ENCODE data around the gene JAG1. TPM values are rescaled to one million over a fixed set of nuclear protein-coding genes. Genes with fewer than 3 reads are reported as not detected.

JAG1 gene
- total and polyA plus RNA-seq, 12 donors, result 6.8 to 22.0 (median 13.3) TPM

DNA sequence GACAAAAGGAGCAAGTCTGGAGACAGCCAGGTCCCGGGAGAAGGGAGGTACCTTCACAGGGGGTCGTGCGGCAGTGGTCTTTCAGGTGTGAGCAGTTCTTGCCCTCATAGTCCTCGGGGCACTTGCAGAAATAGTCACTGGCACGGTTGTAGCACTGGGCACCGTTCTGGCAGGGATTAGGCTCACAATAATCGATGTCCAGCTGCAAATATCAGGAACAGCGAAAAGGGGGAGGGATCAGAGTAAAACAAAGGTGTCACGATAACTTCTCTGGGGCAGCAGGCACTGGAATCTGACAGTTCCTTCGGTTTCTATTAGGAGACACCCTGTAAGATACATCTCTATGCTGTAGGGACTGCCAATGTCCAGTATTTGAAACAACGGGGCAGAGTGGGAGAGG lies 25.9 kb downstream of the JAG1 start:
- intact Hi-C loops (cut with DNase I), result no loop called here
- 85 to 95% (median 90%) methylated on average over 11 of the region's 11 CpGs for WGBS, 4 donors
- peak in 1 of 7 donors; percentile 31 for DNase-seq
- H3K36me3 ChIP-seq (replicated peaks in 1 of 2), result peaks cover 0 to 68% of the 10 kb centered on the region in 2 donors
- H3K4me3 ChIP-seq, result no peak overlapping the region
- H3K27ac ChIP-seq, result no peak overlapping the region
- TF ChIP-seq POLR2A (IDR thresholded peaks at IDR 0.05), result no peak
- TF ChIP-seq, protein P1, sequence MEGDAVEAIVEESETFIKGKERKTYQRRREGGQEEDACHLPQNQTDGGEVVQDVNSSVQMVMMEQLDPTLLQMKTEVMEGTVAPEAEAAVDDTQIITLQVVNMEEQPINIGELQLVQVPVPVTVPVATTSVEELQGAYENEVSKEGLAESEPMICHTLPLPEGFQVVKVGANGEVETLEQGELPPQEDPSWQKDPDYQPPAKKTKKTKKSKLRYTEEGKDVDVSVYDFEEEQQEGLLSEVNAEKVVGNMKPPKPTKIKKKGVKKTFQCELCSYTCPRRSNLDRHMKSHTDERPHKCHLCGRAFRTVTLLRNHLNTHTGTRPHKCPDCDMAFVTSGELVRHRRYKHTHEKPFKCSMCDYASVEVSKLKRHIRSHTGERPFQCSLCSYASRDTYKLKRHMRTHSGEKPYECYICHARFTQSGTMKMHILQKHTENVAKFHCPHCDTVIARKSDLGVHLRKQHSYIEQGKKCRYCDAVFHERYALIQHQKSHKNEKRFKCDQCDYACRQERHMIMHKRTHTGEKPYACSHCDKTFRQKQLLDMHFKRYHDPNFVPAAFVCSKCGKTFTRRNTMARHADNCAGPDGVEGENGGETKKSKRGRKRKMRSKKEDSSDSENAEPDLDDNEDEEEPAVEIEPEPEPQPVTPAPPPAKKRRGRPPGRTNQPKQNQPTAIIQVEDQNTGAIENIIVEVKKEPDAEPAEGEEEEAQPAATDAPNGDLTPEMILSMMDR (IDR thresholded peaks at IDR 0.05), result no peak
- H3K27me3 ChIP-seq, result no peaks in the 10 kb centered on the region
- peaks cover 0 to 3% of the 10 kb centered on the region in 2 donors for H3K4me1 ChIP-seq (replicated peaks in 1 of 2)
- no peaks in the 10 kb centered on the region for H3K9me3 ChIP-seq (replicated peaks in 1 of 3)

DNA sequence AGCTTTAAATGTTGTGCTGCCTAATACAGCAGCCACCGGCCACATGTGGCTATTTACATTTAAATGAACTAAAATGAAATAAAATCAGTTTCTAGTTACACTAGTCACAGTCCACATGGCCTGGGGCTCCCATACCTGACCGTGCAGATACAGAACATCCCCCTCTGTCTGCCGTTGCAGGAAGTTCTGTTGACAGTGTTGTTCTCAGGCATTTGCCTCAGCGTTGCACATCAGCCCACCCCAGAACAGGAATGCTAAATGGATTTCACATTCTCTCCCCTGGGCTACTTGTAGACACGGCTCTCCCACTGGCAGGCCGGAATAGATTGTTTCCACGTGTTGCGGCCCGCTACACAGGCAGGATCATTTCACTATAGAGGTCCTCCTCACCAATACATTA lies 26.3 kb downstream of the JAG1 start:
- 74 to 81% (median 80%) methylated on average over 5 to 9 of the region's 9 CpGs for WGBS, 4 donors
- TF ChIP-seq POLR2A (IDR thresholded peaks at IDR 0.05), result no peak
- TF ChIP-seq, protein P1 (IDR thresholded peaks at IDR 0.05), result peak in 3 of 6 experiments; percentile 7 to 17 (median 11)
- no peak overlapping the region for H3K4me3 ChIP-seq
- H3K36me3 ChIP-seq (replicated peaks in 1 of 2), result peaks cover 0 to 73% of the 10 kb centered on the region in 2 donors
- no peak overlapping the region for H3K27ac ChIP-seq
- H3K9me3 ChIP-seq (replicated peaks in 1 of 3), result no peaks in the 10 kb centered on the region
- DNase-seq, result peak in 1 of 7 donors; percentile 44
- H3K27me3 ChIP-seq, result no peaks in the 10 kb centered on the region
- intact Hi-C loops (cut with DNase I), result no loop called here
- H3K4me1 ChIP-seq (replicated peaks in 1 of 2), result peaks cover 0 to 3% of the 10 kb centered on the region in 2 donors

DNA sequence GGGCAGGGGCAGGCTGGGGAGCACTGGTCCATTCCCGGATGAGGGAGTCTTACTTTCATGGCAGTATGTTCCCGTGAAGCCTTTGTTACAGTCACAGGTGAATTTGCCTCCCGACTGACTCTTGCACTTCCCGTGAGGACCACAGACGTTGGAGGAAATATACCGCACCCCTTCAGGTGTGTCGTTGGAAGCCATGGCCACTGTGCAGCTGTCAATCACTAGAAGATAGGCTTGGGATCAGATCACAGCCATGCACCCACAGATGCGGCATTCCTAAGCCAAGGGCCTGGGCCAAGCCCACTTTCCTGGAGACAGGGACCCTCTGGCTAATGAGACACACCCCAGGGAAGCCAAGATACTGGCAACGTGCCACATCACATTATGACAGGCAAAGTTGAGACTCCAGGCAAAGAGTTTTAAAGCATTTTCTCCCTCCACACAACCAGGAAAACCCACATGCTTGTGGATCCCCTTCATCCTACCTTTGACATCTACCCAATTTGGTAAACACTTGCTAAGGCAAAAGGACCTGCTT lies 26.8 kb downstream of the JAG1 start:
- Histone ChIP-seq H3K27me3 (no peaks in the 10 kb centered on the region), H3K36me3 (replicated peaks in 1 of 2) (peaks cover 0 to 78% of the 10 kb centered on the region in 2 donors), H3K4me1 (replicated peaks in 1 of 2) (peaks cover 0 to 3% of the 10 kb centered on the region in 2 donors), H3K9me3 (replicated peaks in 1 of 3) (no peaks in the 10 kb centered on the region), H3K4me3 (no peak overlapping the region), H3K27ac (no peak overlapping the region)
- peak in 1 of 7 donors; percentile 46 for DNase-seq
- intact Hi-C loops (cut with DNase I), result no loop called here
- WGBS, 4 donors, result 84 to 93% (median 88%) methylated on average over 5 to 9 of the region's 9 CpGs
- no peak for TF ChIP-seq POLR2A (IDR thresholded peaks at IDR 0.05)

DNA sequence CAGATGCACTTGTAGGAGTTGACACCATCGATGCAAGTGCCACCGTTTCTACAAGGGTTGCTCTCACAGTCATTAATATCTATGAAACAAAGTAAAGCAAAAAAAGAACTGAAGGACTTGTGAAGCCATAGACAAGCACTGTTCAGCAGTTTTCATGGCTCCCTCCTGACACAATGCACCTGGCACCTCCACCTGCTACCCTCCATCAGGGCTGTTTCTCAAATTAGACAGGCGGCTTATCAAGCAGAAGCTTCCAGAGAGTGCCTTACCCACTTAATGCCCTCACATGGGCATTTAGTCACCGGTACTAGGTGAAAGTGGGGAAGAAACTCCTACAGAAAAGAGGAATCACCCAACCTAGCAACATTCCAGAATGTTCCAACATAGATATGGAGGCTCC lies 27.8 kb downstream of the JAG1 start:
- TF ChIP-seq, protein P1 (IDR thresholded peaks at IDR 0.05), result no peak
- no peak for TF ChIP-seq POLR2A (IDR thresholded peaks at IDR 0.05)
- Histone ChIP-seq H3K36me3 (replicated peaks in 1 of 2) (peaks cover 0 to 86% of the 10 kb centered on the region in 2 donors), H3K9me3 (replicated peaks in 1 of 3) (no peaks in the 10 kb centered on the region), H3K4me3 (no peak overlapping the region), H3K27me3 (no peaks in the 10 kb centered on the region), H3K27ac (no peak overlapping the region), H3K4me1 (replicated peaks in 1 of 2) (peaks cover 0 to under 1% of the 10 kb centered on the region in 2 donors)
- DNase-seq, result no peak
- 88 to 97% (median 94%) methylated on average over 4 of the region's 4 CpGs for WGBS, 4 donors
- intact Hi-C loops (cut with DNase I), result no loop called here

DNA sequence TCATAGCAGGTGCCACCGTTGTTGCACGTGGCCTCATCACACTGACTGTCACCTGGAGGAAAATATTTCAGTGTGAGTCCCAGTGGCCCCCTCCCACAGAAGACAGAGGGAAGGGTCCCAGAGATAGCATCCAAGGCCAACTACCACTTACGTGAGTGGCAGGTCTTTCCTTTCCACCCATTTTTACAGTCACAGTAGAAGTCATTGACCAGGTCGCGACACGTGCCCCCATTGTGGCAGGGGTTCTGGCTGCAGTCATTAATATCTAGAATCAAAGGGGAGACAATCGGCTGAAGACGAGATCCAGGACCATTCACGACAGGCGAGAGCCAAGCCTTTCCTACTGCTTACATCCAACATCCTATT lies 28.6 kb downstream of the JAG1 start:
- intact Hi-C loops (cut with DNase I), result no loop called here
- Histone ChIP-seq H3K27ac (peak overlapping the region in 1 of 5 donors; percentile 5), H3K4me3 (no peak overlapping the region), H3K27me3 (no peaks in the 10 kb centered on the region), H3K4me1 (replicated peaks in 1 of 2) (no peaks in the 10 kb centered on the region), H3K36me3 (replicated peaks in 1 of 2) (peaks cover 0 to 91% of the 10 kb centered on the region in 2 donors), H3K9me3 (replicated peaks in 1 of 3) (no peaks in the 10 kb centered on the region)
- TF ChIP-seq, protein P1 (IDR thresholded peaks at IDR 0.05), result no peak
- TF ChIP-seq POLR2A (IDR thresholded peaks at IDR 0.05), result no peak
- 85 to 90% (median 88%) methylated on average over 8 to 10 of the region's 10 CpGs for WGBS, 4 donors
- DNase-seq, result no peak
